Measurements from ENCODE around the gene DISC1. TPM values are rescaled to one million over a fixed set of nuclear protein-coding genes. Genes with fewer than 3 reads are reported as not detected.

The DISC1 gene
- total RNA-seq, 1 experiment from 2014 or later, result 1.8 TPM

- intact Hi-C loops (cut with micrococcal nuclease), result no loop called here
Observed at GRCh38 chr1:231896806-231897205, 270.2 kb downstream of the DISC1 start.

GRCh38 chr1:231899046-231899445, 272.5 kb downstream of the DISC1 start:
- CTCF ChIA-PET, result no interaction called here
- intact Hi-C loops (cut with micrococcal nuclease), result no loop called here
- POLR2A ChIA-PET, result no interaction called here
- no peak for TF ChIP-seq SP1 (IDR thresholded peaks at IDR 0.05; ENCODE audit: low read depth)
- no peak for TF ChIP-seq REST (IDR thresholded peaks at IDR 0.05; ENCODE audit: low read depth)
- TF ChIP-seq ZNF274 (IDR thresholded peaks at IDR 0.05; ENCODE audit: low read depth, low read length), result no peak
- no peak for TF ChIP-seq POLR2A (IDR thresholded peaks at IDR 0.05; ENCODE audit: borderline replicate concordance, extremely low read depth, insufficient read depth, insufficient read length)
- no peak for TF ChIP-seq ELF1 (IDR thresholded peaks at IDR 0.05; ENCODE audit: borderline replicate concordance, low read depth)
- TF ChIP-seq MAX (IDR thresholded peaks at IDR 0.05), result no peak
- TF ChIP-seq JUND (IDR thresholded peaks at IDR 0.05), result no peak
- TF ChIP-seq EZH2 (IDR thresholded peaks at IDR 0.05), result no peak
- TF ChIP-seq RAD21 (IDR thresholded peaks at IDR 0.05; ENCODE audit: low read depth), result no peak
- no peak for TF ChIP-seq CEBPB (IDR thresholded peaks at IDR 0.05; ENCODE audit: low read depth)
- no peak for TF ChIP-seq CTCF (IDR thresholded peaks at IDR 0.05 in 2 of 3, conservative IDR thresholded peaks at IDR 0.05 in 1 of 3; ENCODE audit: borderline replicate concordance in 1 of 3, insufficient read depth in 1 of 3, low read depth in 2 of 3, low read length in 2 of 3)
- TF ChIP-seq ZFX (IDR thresholded peaks at IDR 0.05), result no peak
- TF ChIP-seq ATF3 (IDR thresholded peaks at IDR 0.05), result no peak
- no peak for TF ChIP-seq YY1 (IDR thresholded peaks at IDR 0.05; ENCODE audit: extremely low read depth, insufficient replicate concordance, low read depth, low read length)
- TF ChIP-seq EGR1 (IDR thresholded peaks at IDR 0.05; ENCODE audit: low read depth), result no peak
- no peak for TF ChIP-seq POLR2AphosphoS5 (IDR thresholded peaks at IDR 0.05; ENCODE audit: low read depth, low read length)
- no peak for TF ChIP-seq CBX3 (IDR thresholded peaks at IDR 0.05; ENCODE audit: low read depth)

More at GRCh38 chr1:231896806-231897205, 270.2 kb downstream of the DISC1 start:
- BruUV-seq (replicated peaks), result no TSS peak
- H3K27ac ChIP-seq (ENCODE audit: low read depth, low read length), result no peak overlapping the region
- DNase-seq (ENCODE audit: low read depth, low spot score), result no peak
- no peaks in the 10 kb centered on the region for H3K4me1 ChIP-seq (ENCODE audit: control insufficient read depth in 1 of 2, insufficient read depth in 2 of 2, low read length in 2 of 2)
- H3K36me3 ChIP-seq (ENCODE audit: control insufficient read depth in 1 of 2, insufficient read depth in 2 of 2, low read length in 2 of 2), result no peaks in the 10 kb centered on the region
- no peaks in the 10 kb centered on the region for H3K9me2 ChIP-seq (ENCODE audit: insufficient read depth)
- no peak overlapping the region for H3K4me2 ChIP-seq (ENCODE audit: low read length)
- H3K9me3 ChIP-seq (ENCODE audit: control insufficient read depth in 1 of 2, insufficient read depth in 1 of 2, low read depth in 1 of 2, low read length in 2 of 2), result no peaks in the 10 kb centered on the region
- TF ChIP-seq EZH2phosphoT487 (IDR thresholded peaks at IDR 0.05; ENCODE audit: borderline replicate concordance) (no peak), SRF (IDR thresholded peaks at IDR 0.05; ENCODE audit: low read depth) (no peak)
- ChIA-PET RAD21 (ENCODE audit: low non-redundant PET in 1 of 2, low total read pairs in 2 of 2, uncharacterized antibody in 2 of 2, unreplicated experiment in 2 of 2) (no interaction called here), CTCF (no interaction called here), POLR2A (no interaction called here)
- ATAC-seq, result no peak
- H2AFZ ChIP-seq (ENCODE audit: low read depth, low read length, poor library complexity, severe bottlenecking), result no peak overlapping the region
- H4K20me1 ChIP-seq (ENCODE audit: insufficient read depth), result no peaks in the 10 kb centered on the region
- no peak overlapping the region for H3K4me3 ChIP-seq (replicated peaks in 1 of 2; ENCODE audit: low read depth in 1 of 2, low read length in 2 of 2)
- H3K27me3 ChIP-seq (ENCODE audit: insufficient read depth, low read length), result no peaks in the 10 kb centered on the region
- H3K9ac ChIP-seq (ENCODE audit: low read length), result no peak overlapping the region
- H3K79me2 ChIP-seq (ENCODE audit: insufficient read depth, low read length), result no peaks in the 10 kb centered on the region

More at GRCh38 chr1:231899046-231899445, 272.5 kb downstream of the DISC1 start:
- no peaks in the 10 kb centered on the region for H3K9me3 ChIP-seq (ENCODE audit: control insufficient read depth in 1 of 2, insufficient read depth in 1 of 2, low read depth in 1 of 2, low read length in 2 of 2)
- H4K20me1 ChIP-seq (ENCODE audit: insufficient read depth), result no peaks in the 10 kb centered on the region
- no peak overlapping the region for H3K27ac ChIP-seq (ENCODE audit: low read depth, low read length)
- no peaks in the 10 kb centered on the region for H3K9me2 ChIP-seq (ENCODE audit: insufficient read depth)
- H3K4me2 ChIP-seq (ENCODE audit: low read length), result no peak overlapping the region
- no TSS peak for BruUV-seq (replicated peaks)
- H3K4me3 ChIP-seq (replicated peaks in 1 of 2; ENCODE audit: low read depth in 1 of 2, low read length in 2 of 2), result no peak overlapping the region
- RAD21 ChIA-PET (ENCODE audit: low non-redundant PET in 1 of 2, low total read pairs in 2 of 2, uncharacterized antibody in 2 of 2, unreplicated experiment in 2 of 2), result no interaction called here
- H3K27me3 ChIP-seq (ENCODE audit: insufficient read depth, low read length), result no peaks in the 10 kb centered on the region
- ATAC-seq (no peak), DNase-seq (ENCODE audit: low read depth, low spot score) (no peak)
- H3K36me3 ChIP-seq (ENCODE audit: control insufficient read depth in 1 of 2, insufficient read depth in 2 of 2, low read length in 2 of 2), result no peaks in the 10 kb centered on the region
- H3K4me1 ChIP-seq (ENCODE audit: control insufficient read depth in 1 of 2, insufficient read depth in 2 of 2, low read length in 2 of 2), result no peaks in the 10 kb centered on the region
- no peaks in the 10 kb centered on the region for H3K79me2 ChIP-seq (ENCODE audit: insufficient read depth, low read length)
- no peak overlapping the region for H2AFZ ChIP-seq (ENCODE audit: low read depth, low read length, poor library complexity, severe bottlenecking)
- H3K9ac ChIP-seq (ENCODE audit: low read length), result no peak overlapping the region
